Adipocyte (in vitro differentiated cells): ENCODE results near the gene HOXA3.

Source experiments
- DNase-seq: peaks from one replicate; pipeline ENCODE4 v3.0.0-alpha.2; 2015; ENCODE audit warnings: low read depth
- H3K27me3 ChIP-seq: replicated peaks from 2 replicates; pipeline ENCODE4 v1.7.0; 2013; ENCODE audit warnings: mild to moderate bottlenecking, low read length, moderate library complexity; ENCODE audit not compliant: control insufficient read depth, insufficient read depth
- H3K36me3 ChIP-seq: 2 replicates; pipeline ENCODE4 v1.7.0; 2013; ENCODE audit warnings: low read length, mild to moderate bottlenecking, moderate library complexity; ENCODE audit not compliant: control insufficient read depth, insufficient read depth, severe bottlenecking
- H3K4me1 ChIP-seq: 2 replicates; pipeline ENCODE4 v1.7.0; 2013; ENCODE audit warnings: mild to moderate bottlenecking, low read length, moderate library complexity; ENCODE audit not compliant: control insufficient read depth, insufficient read depth
- H3K4me3 ChIP-seq: 2 replicates; pipeline ENCODE4 v1.7.0; 2013; ENCODE audit warnings: mild to moderate bottlenecking, low read length, moderate library complexity
- H3K9ac ChIP-seq: 2 replicates; pipeline ENCODE4 v1.7.0; 2013; ENCODE audit warnings: mild to moderate bottlenecking, low read length, moderate library complexity
- H3K9me3 ChIP-seq: 2 replicates; pipeline ENCODE4 v1.7.0; 2013; ENCODE audit warnings: mild to moderate bottlenecking, low read length, moderate library complexity; ENCODE audit not compliant: control insufficient read depth

The HOXA3 gene

DNA sequence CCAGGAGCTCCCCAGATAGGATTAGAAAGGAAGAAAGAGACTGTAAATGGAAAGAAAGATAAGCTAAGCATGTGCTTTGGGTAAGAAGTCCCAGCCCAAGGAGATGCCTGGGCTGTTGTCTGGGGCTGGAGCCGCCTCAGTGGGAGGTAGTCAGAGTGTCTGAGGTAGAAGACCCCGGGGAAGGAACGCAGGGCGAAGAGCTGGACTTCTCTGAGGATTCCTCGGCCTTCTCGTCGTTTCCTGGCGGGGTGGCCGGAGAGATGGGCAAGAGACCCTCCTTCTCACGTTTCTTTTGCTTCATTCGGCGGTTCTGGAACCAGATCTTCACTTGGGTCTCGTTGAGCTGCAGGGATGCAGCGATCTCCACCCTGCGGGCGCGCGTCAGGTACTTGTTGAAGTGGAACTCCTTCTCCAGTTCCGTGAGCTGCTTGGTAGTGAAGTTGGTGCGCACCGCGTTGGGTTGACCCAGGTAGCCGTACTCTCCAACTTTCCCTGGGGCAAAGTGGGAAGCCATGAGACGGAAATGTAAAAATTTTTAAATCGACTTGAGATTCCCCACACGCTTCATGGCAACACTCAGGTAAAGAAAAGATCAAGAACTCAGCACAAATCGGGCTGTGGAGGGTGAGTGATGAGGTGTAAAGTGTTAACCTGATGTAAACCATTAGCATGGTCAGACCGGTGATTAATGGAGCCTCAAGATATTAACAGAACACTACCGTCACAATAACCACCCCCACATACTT lies 57.9 kb downstream of the HOXA3 start:
- peak overlapping the region; percentile 94 for H3K4me3 ChIP-seq
- peaks cover 28% of the 10 kb centered on the region for H3K4me1 ChIP-seq
- H3K36me3 ChIP-seq, result no peaks in the 10 kb centered on the region
- H3K27me3 ChIP-seq, result no peaks in the 10 kb centered on the region
- DNase-seq, result no peak
- H3K9me3 ChIP-seq, result no peaks in the 10 kb centered on the region
- no peak overlapping the region for H3K9ac ChIP-seq

GRCh38 chr7:27093184-27093895 lies 59.0 kb downstream of the HOXA3 start:
- H3K4me3 ChIP-seq, result no peak overlapping the region
- H3K27me3 ChIP-seq, result no peaks in the 10 kb centered on the region
- H3K36me3 ChIP-seq, result no peaks in the 10 kb centered on the region
- peaks cover 20% of the 10 kb centered on the region for H3K4me1 ChIP-seq
- H3K9ac ChIP-seq, result no peak overlapping the region
- no peaks in the 10 kb centered on the region for H3K9me3 ChIP-seq
- DNase-seq, result no peak

DNA sequence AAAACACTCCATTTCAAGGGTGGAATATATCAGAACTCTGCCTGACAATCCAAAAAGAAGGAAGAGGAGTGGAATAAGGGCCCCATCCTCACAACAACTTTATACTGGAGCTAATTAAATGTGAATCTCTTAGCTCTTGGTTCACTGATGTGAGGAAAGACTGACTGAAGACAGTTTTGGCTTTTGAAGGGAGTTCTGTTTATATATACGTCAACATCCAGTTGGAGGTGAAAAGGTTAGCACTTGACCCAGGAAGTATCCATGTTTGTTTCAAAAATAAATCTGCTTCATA lies 59.6 kb downstream of the HOXA3 start:
- Histone ChIP-seq H3K4me1 (peaks cover 14% of the 10 kb centered on the region), H3K9ac (no peak overlapping the region), H3K9me3 (no peaks in the 10 kb centered on the region), H3K27me3 (no peaks in the 10 kb centered on the region), H3K4me3 (no peak overlapping the region), H3K36me3 (no peaks in the 10 kb centered on the region)
- no peak for DNase-seq

GRCh38 chr7:27091941-27092818 lies 60.2 kb downstream of the HOXA3 start:
- H3K4me1 ChIP-seq, result peaks cover 9% of the 10 kb centered on the region
- no peaks in the 10 kb centered on the region for H3K9me3 ChIP-seq
- no peaks in the 10 kb centered on the region for H3K27me3 ChIP-seq
- no peak overlapping the region for H3K9ac ChIP-seq
- H3K4me3 ChIP-seq, result no peak overlapping the region
- no peak for DNase-seq
- no peaks in the 10 kb centered on the region for H3K36me3 ChIP-seq

- no peaks in the 10 kb centered on the region for H3K9me3 ChIP-seq
- H3K4me3 ChIP-seq, result no peak overlapping the region
- no peaks in the 10 kb centered on the region for H3K36me3 ChIP-seq
- H3K4me1 ChIP-seq, result peaks cover 7% of the 10 kb centered on the region
- no peak for DNase-seq
- no peak overlapping the region for H3K9ac ChIP-seq
- H3K27me3 ChIP-seq, result no peaks in the 10 kb centered on the region
Measured at GRCh38 chr7:27091105-27091504, 61.3 kb downstream of the HOXA3 start.

GRCh38 chr7:27088002-27088922 lies 64.1 kb downstream of the HOXA3 start:
- no peaks in the 10 kb centered on the region for H3K27me3 ChIP-seq
- no peak for DNase-seq
- H3K36me3 ChIP-seq, result no peaks in the 10 kb centered on the region
- no peaks in the 10 kb centered on the region for H3K9me3 ChIP-seq
- no peaks in the 10 kb centered on the region for H3K4me1 ChIP-seq
- peak overlapping the region; percentile 29 for H3K4me3 ChIP-seq
- H3K9ac ChIP-seq, result no peak overlapping the region

DNA sequence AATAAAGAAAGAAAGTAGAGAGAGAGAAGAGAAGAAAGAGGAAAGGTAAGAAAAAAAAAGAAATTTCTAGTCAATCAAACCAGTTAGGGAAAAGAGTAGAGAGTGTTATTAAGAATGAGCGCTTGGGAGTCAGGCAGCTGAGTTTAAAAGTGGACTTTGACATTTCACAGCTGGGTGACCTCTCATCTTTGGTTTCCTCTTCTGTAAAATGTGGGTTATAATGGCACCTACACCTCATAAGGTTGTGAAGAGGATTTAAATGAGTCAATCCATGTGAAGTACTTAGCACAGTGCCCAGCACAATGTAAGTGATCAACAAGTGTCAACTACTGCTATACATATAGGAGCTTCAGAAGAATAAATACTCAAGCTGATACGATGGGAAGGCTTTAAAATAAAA lies 68.7 kb downstream of the HOXA3 start:
- no peaks in the 10 kb centered on the region for H3K36me3 ChIP-seq
- no peaks in the 10 kb centered on the region for H3K4me1 ChIP-seq
- no peaks in the 10 kb centered on the region for H3K27me3 ChIP-seq
- H3K9me3 ChIP-seq, result no peaks in the 10 kb centered on the region
- DNase-seq, result no peak
- H3K4me3 ChIP-seq, result no peak overlapping the region
- H3K9ac ChIP-seq, result no peak overlapping the region

DNA sequence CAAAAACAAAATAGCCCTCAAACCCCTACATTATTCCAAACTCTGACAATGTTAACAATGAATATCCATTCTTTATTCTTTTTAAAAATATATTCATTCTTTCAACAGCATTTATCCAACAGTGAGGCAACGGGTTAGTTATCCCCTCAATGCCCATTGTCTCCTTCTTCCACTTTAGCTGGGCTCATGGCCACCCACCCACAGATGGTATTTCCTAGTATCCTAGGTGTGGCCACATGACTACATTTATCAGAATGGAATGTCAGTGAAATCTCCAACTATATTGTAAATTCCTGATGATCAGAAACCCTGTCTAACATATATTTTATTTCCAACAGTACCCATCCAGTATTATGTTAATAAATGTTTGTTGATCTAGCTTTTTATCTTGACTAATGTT lies 70.2 kb downstream of the HOXA3 start:
- Histone ChIP-seq H3K27me3 (no peaks in the 10 kb centered on the region), H3K36me3 (no peaks in the 10 kb centered on the region), H3K4me3 (no peak overlapping the region), H3K9me3 (no peaks in the 10 kb centered on the region), H3K4me1 (no peaks in the 10 kb centered on the region), H3K9ac (no peak overlapping the region)
- no peak for DNase-seq

DNA sequence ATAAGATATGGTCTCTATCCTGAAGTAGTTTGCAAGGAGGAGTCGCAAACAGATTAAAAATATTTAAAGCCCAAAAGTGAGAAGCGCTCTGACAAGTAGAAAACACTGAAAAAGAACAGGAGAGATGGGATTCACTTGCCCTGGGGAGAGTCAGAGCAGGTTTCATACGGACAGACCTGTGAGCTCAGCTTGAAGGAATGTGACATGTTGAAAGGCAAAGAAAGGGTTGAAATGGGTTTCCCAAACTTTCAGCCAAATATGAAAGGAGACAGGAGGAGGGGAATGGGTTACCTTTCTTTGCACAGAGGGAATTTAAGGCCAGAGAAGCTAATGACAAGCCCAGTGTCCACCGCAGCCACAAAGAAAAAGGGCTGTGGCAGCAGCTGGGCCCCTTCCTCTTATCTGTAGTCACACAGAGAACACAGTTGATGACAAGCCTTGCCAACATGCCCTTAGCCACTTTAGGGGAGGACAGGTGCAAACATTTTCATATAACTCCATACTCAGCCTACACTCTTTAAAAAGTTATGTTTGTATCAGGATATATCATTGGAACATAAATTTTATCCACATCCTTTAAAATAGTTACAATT lies 71.4 kb downstream of the HOXA3 start:
- DNase-seq, result no peak
- H3K9ac ChIP-seq, result no peak overlapping the region
- no peaks in the 10 kb centered on the region for H3K9me3 ChIP-seq
- no peak overlapping the region for H3K4me3 ChIP-seq
- H3K4me1 ChIP-seq, result no peaks in the 10 kb centered on the region
- H3K27me3 ChIP-seq, result no peaks in the 10 kb centered on the region
- H3K36me3 ChIP-seq, result no peaks in the 10 kb centered on the region

DNA sequence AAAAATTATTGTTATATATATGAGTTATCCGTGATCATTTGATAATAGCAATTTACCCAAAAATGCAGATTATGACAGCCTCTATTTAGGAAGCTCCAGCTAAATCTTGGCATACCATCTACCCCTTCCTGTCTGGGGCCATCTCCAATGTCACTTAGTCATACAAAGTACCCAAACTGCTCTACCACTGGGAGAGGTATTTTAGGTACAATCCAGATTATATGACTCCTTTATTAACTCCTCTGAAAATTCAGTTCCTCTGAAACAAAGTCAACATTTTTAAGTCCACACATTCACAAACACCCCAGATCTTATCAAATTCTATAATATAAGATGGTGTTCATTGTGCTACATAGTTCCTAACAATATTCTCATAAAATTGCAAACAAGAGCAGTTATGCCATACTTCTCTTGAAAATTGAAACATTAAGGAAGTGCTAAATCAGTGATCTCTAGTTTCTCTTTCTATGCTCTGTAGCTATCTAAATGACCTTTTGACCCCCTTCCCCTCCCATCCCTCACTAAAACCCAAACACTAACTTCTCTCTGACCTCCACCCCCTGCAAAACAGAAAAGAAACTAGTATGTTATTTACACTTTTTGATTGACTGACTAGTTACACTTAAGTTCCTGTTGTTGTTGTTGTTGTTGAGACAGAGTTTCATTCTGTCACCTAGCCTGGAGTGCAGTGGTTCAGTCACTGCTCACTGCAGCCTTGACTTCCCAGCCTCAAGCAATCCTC lies 73.0 kb downstream of the HOXA3 start:
- no peaks in the 10 kb centered on the region for H3K36me3 ChIP-seq
- no peak for DNase-seq
- no peak overlapping the region for H3K4me3 ChIP-seq
- H3K9me3 ChIP-seq, result no peaks in the 10 kb centered on the region
- H3K27me3 ChIP-seq, result no peaks in the 10 kb centered on the region
- H3K4me1 ChIP-seq, result no peaks in the 10 kb centered on the region
- no peak overlapping the region for H3K9ac ChIP-seq
